ENCODE results near the gene LCN10. TPM values are rescaled to one million over a fixed set of nuclear protein-coding genes. Genes with fewer than 3 reads are reported as not detected.

The LCN10 gene
- total and polyA plus RNA-seq, 2 of the 13 experiments (the other 11 are each of a cell fraction or from before 2014, with no cell fraction given) = 0.53 to 0.61 TPM

- no peak for TF ChIP-seq CBX2 (IDR thresholded peaks at IDR 0.05; ENCODE audit: low read depth, low read length)
- no peak for TF ChIP-seq CBX2 (CRISPR knock-in tag; IDR thresholded peaks at IDR 0.05; ENCODE audit: low read depth)
- TF ChIP-seq ZNF10 (CRISPR knock-in tag; IDR thresholded peaks at IDR 0.05; ENCODE audit: borderline replicate concordance, low read depth) = no peak
- TF ChIP-seq, protein P1, sequence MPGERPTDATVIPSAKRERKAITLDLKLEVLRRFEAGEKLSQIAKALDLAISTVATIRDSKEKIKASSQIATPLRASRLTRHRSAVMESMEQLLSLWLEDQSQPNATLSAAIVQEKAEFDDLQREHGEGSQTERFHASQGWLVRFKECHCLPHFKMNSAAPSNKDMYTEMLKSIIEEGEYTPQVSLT (CRISPR knock-in tag; IDR thresholded peaks at IDR 0.05; ENCODE audit: borderline replicate concordance, low read depth) = no peak
- TF ChIP-seq, protein P2, sequence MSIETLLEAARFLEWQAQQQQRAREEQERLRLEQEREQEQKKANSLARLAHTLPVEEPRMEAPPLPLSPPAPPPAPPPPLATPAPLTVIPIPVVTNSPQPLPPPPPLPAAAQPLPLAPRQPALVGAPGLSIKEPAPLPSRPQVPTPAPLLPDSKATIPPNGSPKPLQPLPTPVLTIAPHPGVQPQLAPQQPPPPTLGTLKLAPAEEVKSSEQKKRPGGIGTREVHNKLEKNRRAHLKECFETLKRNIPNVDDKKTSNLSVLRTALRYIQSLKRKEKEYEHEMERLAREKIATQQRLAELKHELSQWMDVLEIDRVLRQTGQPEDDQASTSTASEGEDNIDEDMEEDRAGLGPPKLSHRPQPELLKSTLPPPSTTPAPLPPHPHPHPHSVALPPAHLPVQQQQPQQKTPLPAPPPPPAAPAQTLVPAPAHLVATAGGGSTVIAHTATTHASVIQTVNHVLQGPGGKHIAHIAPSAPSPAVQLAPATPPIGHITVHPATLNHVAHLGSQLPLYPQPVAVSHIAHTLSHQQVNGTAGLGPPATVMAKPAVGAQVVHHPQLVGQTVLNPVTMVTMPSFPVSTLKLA (IDR thresholded peaks at IDR 0.05) = no peak
- TF ChIP-seq ZNF841 (CRISPR knock-in tag; IDR thresholded peaks at IDR 0.05; ENCODE audit: borderline replicate concordance) = no peak
- peak; percentile 31; the same call in 1 of the 2 replicates for TF ChIP-seq ARNTL (CRISPR knock-in tag; IDR thresholded peaks at IDR 0.05)
- TF ChIP-seq ZNF547 (CRISPR knock-in tag; IDR thresholded peaks at IDR 0.05) = no peak
- no peak for TF ChIP-seq KLF12 (CRISPR knock-in tag; IDR thresholded peaks at IDR 0.05; ENCODE audit: borderline replicate concordance)
- TF ChIP-seq, protein P3, sequence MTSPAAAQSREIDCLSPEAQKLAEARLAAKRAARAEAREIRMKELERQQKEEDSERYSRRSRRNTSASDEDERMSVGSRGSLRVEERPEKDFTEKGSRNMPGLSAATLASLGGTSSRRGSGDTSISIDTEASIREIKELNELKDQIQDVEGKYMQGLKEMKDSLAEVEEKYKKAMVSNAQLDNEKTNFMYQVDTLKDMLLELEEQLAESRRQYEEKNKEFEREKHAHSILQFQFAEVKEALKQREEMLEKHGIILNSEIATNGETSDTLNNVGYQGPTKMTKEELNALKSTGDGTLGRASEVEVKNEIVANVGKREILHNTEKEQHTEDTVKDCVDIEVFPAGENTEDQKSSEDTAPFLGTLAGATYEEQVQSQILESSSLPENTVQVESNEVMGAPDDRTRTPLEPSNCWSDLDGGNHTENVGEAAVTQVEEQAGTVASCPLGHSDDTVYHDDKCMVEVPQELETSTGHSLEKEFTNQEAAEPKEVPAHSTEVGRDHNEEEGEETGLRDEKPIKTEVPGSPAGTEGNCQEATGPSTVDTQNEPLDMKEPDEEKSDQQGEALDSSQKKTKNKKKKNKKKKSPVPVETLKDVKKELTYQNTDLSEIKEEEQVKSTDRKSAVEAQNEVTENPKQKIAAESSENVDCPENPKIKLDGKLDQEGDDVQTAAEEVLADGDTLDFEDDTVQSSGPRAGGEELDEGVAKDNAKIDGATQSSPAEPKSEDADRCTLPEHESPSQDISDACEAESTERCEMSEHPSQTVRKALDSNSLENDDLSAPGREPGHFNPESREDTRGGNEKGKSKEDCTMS (CRISPR knock-in tag; conservative IDR thresholded peaks at IDR 0.05) = no peak
- no peak for TF ChIP-seq ZBTB46 (CRISPR knock-in tag; IDR thresholded peaks at IDR 0.05; ENCODE audit: borderline replicate concordance)
- no peak for TF ChIP-seq ZNF232 (CRISPR knock-in tag; IDR thresholded peaks at IDR 0.05; ENCODE audit: borderline replicate concordance)
- no peak for TF ChIP-seq ZNF275 (CRISPR knock-in tag; IDR thresholded peaks at IDR 0.05; ENCODE audit: borderline replicate concordance)
- TF ChIP-seq ZNF850 (CRISPR knock-in tag; conservative IDR thresholded peaks at IDR 0.05) = no peak
- peak; percentile 35; the same call in 1 of the 2 replicates for TF ChIP-seq TARDBP (CRISPR knock-in tag; IDR thresholded peaks at IDR 0.05)
- TF ChIP-seq ZBTB20 (CRISPR knock-in tag; IDR thresholded peaks at IDR 0.05; ENCODE audit: borderline replicate concordance, low read depth) = no peak
- no peak for TF ChIP-seq SMAD1 (CRISPR knock-in tag; IDR thresholded peaks at IDR 0.05; ENCODE audit: borderline replicate concordance, low read depth)
- no peak for TF ChIP-seq SETDB1 (CRISPR knock-in tag; IDR thresholded peaks at IDR 0.05; ENCODE audit: borderline replicate concordance)
- TF ChIP-seq SAFB2 (CRISPR knock-in tag; IDR thresholded peaks at IDR 0.05; ENCODE audit: borderline replicate concordance, low read depth) = no peak
- TF ChIP-seq SRSF9 (IDR thresholded peaks at IDR 0.05; ENCODE audit: borderline replicate concordance, insufficient read depth, low read depth, low read length, poor library complexity, severe bottlenecking) = no peak
- no peak for TF ChIP-seq TBP (CRISPR knock-in tag; IDR thresholded peaks at IDR 0.05)
- TF ChIP-seq DPF2 (CRISPR knock-in tag; IDR thresholded peaks at IDR 0.05; ENCODE audit: borderline replicate concordance, low read depth) = peak; percentile 35; the same call in 1 of the 2 replicates
Measured at GRCh38 chr9:136697821-136698526, 44.8 kb downstream of the LCN10 start (continued).
